HUES64 (cell line): ENCODE results near the gene HNRNPUL2.
"Not testable (repeated sequence)": the region's sequence is repeated elsewhere in the genome, so short reads cannot be mapped to it uniquely, and the experiment has no call there.

Experiments
- H3K27ac ChIP-seq: 2 replicates; pipeline ENCODE4 v1.7.0; 2013; ENCODE audit warnings: low read depth, low read length, inconsistent platforms
- H3K27me3 ChIP-seq: 2 replicates; pipeline ENCODE4 v1.6.1; 2013; ENCODE audit warnings: mild to moderate bottlenecking, low read length; ENCODE audit not compliant: insufficient read depth
- H3K36me3 ChIP-seq: 2 replicates; pipeline ENCODE4 v1.6.1; 2013; ENCODE audit warnings: mild to moderate bottlenecking, low read length; ENCODE audit not compliant: insufficient read depth
- H3K4me1 ChIP-seq: 2 replicates; pipeline ENCODE4 v1.6.1; 2013; ENCODE audit warnings: mild to moderate bottlenecking, low read length, moderate library complexity; ENCODE audit not compliant: insufficient read depth
- H3K4me3 ChIP-seq: 2 replicates; pipeline ENCODE4 v1.5.1; 2013; ENCODE audit warnings: mild to moderate bottlenecking, low read length, moderate library complexity
- H3K9ac ChIP-seq: 2 replicates; pipeline ENCODE4 v1.6.1; 2013; ENCODE audit warnings: mild to moderate bottlenecking, low read depth, low read length
- H3K9me3 ChIP-seq: 2 replicates; pipeline ENCODE4 v1.6.1; 2013; ENCODE audit warnings: low read depth, low read length; ENCODE audit not compliant: insufficient read depth
- WGBS: fragments of 150-250, 120-280 bp; methylation state at CpG from one replicate; pipeline ENCODE4 v1.1.7; 2013; ENCODE audit warnings: missing lambda C conversion rate; 5-methylcytosine and 5-hydroxymethylcytosine counted together

Gene HNRNPUL2

DNA sequence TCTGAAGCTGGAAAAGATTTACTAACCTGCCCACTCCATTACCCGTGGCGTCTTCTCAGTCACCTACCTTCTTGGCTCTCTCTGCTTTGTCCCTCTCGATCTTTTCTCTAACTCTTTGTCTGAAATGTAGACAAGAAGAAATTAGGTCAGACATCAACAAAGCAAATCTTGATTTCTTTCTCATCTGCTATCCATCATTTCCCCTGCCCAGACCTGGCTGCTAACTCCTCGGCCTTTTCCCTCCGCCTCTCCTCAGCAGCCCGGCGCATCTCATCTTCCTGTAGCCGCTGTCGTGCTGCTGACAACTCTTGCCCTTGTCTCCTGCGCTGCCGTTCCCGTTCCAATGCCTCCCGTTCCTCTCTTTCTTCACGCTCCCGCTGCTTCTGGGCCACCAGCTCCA, 49.5 kb downstream of the HNRNPUL2 start:
- Histone ChIP-seq H3K27ac (no peak overlapping the region), H3K9me3 (no peaks in the 10 kb centered on the region), H3K36me3 (peaks cover 43% of the 10 kb centered on the region), H3K4me1 (peaks cover 7% of the 10 kb centered on the region; the same call in 1 of the 2 replicates), H3K27me3 (no peaks in the 10 kb centered on the region), H3K9ac (peak overlapping the region; percentile 89; the same call in 1 of the 2 replicates), H3K4me3 (peak overlapping the region; percentile 96)
- WGBS, result 94% methylated on average over 15 of the region's 15 CpGs

DNA sequence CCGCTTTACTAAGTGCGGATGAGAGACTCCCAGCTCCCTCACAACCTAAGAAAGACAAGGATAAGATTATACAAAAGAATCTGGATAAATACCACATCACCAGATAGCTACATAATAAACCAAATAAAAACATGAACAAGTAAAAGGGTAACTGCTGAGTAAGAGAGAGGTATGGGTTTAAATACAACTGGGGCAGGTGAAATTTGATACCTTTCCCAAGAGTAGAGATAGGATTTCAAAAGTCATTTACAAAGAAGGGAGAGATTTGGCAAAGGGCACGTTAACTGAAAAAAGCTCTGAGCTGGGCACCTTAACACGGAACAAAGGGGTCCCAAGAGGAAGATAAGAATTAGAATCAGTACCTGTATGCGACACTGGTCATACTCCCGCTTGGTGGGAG, 50.1 kb downstream of the HNRNPUL2 start:
- H3K27ac ChIP-seq, result no peak overlapping the region
- H3K36me3 ChIP-seq, result peaks cover 44% of the 10 kb centered on the region
- peak overlapping the region; percentile 96 for H3K4me3 ChIP-seq
- no peaks in the 10 kb centered on the region for H3K27me3 ChIP-seq
- H3K9me3 ChIP-seq, result no peaks in the 10 kb centered on the region
- 93% methylated on average over 5 of the region's 6 CpGs for WGBS
- H3K4me1 ChIP-seq, result peaks cover 7% of the 10 kb centered on the region; the same call in 1 of the 2 replicates
- no peak overlapping the region for H3K9ac ChIP-seq

DNA sequence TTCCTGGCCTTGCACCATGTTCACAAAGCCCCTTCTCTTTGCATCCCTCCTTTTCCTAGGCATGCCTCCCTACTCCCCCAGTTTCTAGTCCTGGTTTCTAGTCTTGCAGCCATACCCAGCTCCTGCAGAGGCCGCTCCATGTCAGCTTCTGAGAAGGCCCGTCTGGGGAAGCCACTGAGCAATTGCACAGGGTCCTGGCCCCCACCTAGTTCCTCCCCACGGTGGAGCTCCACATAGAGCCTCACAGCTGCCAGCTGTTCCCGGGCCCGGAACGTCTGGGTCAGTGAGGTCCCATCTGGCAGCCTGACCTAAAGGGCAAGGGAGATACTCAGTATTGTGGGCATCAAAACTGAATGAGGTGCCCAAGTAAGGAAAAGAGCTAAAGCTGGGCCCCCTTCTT, 50.6 kb downstream of the HNRNPUL2 start:
- no peaks in the 10 kb centered on the region for H3K27me3 ChIP-seq
- no peaks in the 10 kb centered on the region for H3K9me3 ChIP-seq
- H3K27ac ChIP-seq, result no peak overlapping the region
- no peak overlapping the region for H3K4me3 ChIP-seq
- peaks cover 7% of the 10 kb centered on the region; the same call in 1 of the 2 replicates for H3K4me1 ChIP-seq
- no peak overlapping the region for H3K9ac ChIP-seq
- H3K36me3 ChIP-seq, result peaks cover 44% of the 10 kb centered on the region
- WGBS, result 85% methylated on average over 6 of the region's 6 CpGs

DNA sequence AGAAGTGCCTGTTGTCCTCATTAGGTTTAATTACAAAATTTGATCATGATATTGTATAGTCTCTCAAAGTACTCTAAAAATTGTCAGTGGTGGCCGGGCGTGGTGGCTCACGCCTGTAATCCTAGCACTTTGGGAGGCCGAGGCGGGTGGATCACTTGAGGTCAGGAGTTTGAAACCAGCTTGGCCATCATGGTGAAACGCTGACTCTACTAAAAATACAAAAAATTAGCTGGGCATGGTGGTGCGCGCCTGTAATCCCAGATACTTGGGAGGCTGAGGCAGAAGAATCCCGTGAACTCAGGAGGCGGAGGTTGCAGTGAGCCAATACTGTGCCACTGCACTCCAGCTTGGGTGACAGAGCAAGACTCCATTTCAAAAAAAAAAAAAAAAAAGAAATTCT, 51.8 kb downstream of the HNRNPUL2 start:
- not testable (repeated sequence) for H3K27me3 ChIP-seq, H3K4me1 ChIP-seq
- 97% methylated on average over 10 of the region's 10 CpGs for WGBS

DNA sequence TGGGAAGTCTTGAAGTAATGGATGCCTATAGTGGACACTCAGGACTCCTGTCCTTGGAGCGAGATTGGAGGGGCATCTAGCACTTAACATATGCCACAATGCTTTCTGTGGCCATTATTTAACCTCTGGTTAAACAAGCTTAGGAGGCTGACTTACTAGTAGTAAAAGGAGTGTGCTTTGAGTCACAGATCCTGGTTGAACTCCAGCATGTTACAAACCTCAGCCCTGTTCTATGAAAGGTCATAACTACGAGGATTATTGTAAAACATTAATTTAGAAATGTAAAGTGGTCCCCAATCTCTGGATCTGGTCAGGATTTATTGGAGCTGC, 54.1 kb downstream of the HNRNPUL2 start:
- H3K27ac ChIP-seq, result no peak overlapping the region
- WGBS, result 96% methylated on average over 2 of the region's 2 CpGs
- H3K9me3 ChIP-seq, result no peaks in the 10 kb centered on the region
- H3K4me1 ChIP-seq, result peaks cover 7% of the 10 kb centered on the region; the same call in 1 of the 2 replicates
- no peaks in the 10 kb centered on the region for H3K27me3 ChIP-seq
- peaks cover 44% of the 10 kb centered on the region for H3K36me3 ChIP-seq
- H3K4me3 ChIP-seq, result peak overlapping the region; percentile 77; the same call in 1 of the 2 replicates
- H3K9ac ChIP-seq, result no peak overlapping the region

More for the DNA sequence above, 51.8 kb downstream of the HNRNPUL2 start:
- H3K36me3 ChIP-seq, result peaks cover 44% of the 10 kb centered on the region
- H3K9me3 ChIP-seq, H3K4me3 ChIP-seq, H3K27ac ChIP-seq, H3K9ac ChIP-seq: not testable (repeated sequence)

DNA sequence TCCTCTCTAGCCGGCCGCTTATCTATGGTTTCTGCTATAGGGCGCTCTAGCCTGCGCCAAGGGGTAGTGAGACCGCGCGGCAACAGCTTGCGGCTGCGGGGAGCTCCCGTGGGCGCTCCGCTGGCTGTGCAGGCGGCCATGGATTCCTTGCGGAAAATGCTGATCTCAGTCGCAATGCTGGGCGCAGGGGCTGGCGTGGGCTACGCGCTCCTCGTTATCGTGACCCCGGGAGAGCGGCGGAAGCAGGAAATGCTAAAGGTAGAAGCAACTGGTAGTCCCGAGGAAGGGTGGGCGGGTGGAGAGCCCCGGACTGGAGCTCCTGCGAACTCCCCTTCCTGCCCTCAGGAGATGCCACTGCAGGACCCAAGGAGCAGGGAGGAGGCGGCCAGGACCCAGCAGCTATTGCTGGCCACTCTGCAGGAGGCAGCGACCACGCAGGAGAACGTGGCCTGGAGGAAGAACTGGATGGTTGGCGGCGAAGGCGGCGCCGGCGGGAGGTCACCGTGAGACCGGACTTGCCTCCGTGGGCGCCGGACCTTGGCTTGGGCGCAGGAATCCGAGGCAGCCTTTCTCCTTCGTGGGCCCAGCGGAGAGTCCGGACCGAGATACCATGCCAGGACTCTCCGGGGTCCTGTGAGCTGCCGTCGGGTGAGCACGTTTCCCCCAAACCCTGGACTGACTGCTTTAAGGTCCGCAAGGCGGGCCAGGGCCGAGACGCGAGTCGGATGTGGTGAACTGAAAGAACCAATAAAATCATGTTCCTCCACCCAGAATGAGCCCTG, 55.5 kb downstream of the HNRNPUL2 start, which contains the start of the genes LBHD1 and UQCC3:
Gene LBHD1 (minus strand): TSS at position 660 of the 782 bp plus-strand sequence. CDS start 2,236 bp downstream, outside the sequence.
Gene UQCC3 (plus strand): TSS at position 66 of the 782 bp plus-strand sequence. CDS start 73 bp downstream, at position 139.
- Histone ChIP-seq H3K36me3 (peaks cover 43% of the 10 kb centered on the region), H3K27ac (peak within 1 kb of the TSS; percentile 72), H3K9ac (peak within 1 kb of the TSS; percentile 88), H3K9me3 (no peaks in the 10 kb centered on the region), H3K4me3 (peak within 1 kb of the TSS; percentile 77), H3K4me1 (0 out of 2 replicates have a peak, but pooled peaks cover under 1% of the 10 kb centered on the region), H3K27me3 (no peaks in the 10 kb centered on the region)
- WGBS, result 1% methylated on average over 59 of the region's 59 CpGs

DNA sequence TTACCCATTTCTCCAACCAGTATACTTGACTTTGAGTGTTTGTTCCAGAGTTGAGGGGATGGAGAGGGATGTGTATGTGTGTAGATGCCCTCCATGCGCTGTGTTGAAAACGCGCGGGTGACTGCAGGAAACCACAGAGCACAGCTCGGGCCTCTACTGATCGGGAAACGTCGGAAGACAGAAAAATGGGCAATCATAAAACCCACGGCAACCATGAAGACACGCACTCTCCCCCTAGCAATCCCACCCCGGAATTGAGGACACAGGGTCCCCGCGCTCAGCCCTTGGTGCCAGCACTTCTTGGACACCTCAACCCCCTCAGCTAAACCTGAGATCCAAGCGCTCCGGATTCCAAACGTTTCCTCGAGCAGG, 56.0 kb downstream of the HNRNPUL2 start:
- Histone ChIP-seq H3K27ac (peak overlapping the region; percentile 72), H3K36me3 (peaks cover 43% of the 10 kb centered on the region), H3K9me3 (no peaks in the 10 kb centered on the region), H3K9ac (peak overlapping the region; percentile 88), H3K4me1 (peaks cover 6% of the 10 kb centered on the region; the same call in 1 of the 2 replicates), H3K4me3 (peak overlapping the region; percentile 77), H3K27me3 (no peaks in the 10 kb centered on the region)
- 3% methylated on average over 17 of the region's 17 CpGs for WGBS

DNA sequence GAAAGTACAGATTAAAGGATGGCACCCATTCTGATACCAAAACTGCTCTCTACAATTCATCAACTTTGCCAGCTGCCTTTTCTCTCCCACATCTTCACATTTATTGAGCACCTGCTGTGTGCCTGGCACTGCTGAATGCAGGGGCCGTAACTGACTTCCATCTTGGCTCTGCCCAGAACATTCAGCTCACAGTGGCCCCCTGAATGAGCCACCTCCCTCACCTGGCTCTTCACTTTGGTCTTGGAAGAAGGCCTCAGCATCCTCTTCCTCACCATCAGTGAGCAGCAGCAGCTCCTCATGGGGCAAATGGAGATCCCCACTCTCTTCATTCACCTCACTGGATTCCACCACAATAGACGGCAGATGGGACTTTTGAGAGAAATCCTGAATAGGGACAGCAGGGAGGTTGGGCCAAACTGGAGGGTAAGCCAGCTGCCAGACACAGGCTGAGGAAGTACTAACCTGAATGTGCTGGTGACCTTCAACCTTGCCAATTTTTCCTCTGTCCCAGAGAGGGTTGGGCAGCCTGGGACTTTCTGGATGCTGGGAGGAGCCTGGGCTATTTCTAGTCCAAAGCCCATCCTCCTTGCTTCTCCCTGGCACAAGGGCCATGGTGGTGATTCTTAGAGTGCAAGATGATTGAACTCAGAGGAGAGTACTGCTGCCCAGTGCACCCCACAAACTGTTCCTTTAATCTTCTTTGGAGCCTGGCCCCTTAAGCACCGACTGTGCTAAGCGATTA, 57.7 kb downstream of the HNRNPUL2 start:
- no peak overlapping the region for H3K4me3 ChIP-seq
- H3K9me3 ChIP-seq, result no peaks in the 10 kb centered on the region
- peak overlapping the region; percentile 58; the same call in 1 of the 2 replicates for H3K27ac ChIP-seq
- no peaks in the 10 kb centered on the region for H3K27me3 ChIP-seq
- H3K9ac ChIP-seq, result no peak overlapping the region
- H3K4me1 ChIP-seq, result peaks cover 9% of the 10 kb centered on the region; the same call in 1 of the 2 replicates
- H3K36me3 ChIP-seq, result peaks cover 39% of the 10 kb centered on the region
- 82% methylated on average over 4 of the region's 4 CpGs for WGBS

DNA sequence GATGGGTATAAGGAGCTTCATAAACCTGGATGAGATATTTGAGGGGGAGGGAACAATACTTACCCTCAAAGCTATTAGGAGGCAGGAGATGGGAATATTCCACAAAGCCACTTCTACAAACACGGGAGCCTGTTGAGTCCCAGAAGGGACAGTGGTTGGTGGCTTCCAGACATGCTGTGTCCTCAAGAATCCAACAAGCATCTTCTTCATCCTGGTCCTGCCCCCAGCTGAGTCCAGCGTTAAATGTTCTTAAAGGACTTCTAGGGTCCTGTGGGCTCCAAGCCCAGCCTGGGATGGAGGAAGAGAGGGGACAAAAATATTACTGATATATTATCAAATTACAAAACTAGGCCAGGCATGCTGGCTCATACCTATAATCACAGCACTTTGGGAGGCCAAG, 59.8 kb downstream of the HNRNPUL2 start:
- peak overlapping the region; percentile 100; the same call in 1 of the 2 replicates for H3K9ac ChIP-seq
- peaks cover 9% of the 10 kb centered on the region; the same call in 1 of the 2 replicates for H3K4me1 ChIP-seq
- 74% methylated on average over 2 of the region's 2 CpGs for WGBS
- H3K9me3 ChIP-seq, result no peaks in the 10 kb centered on the region
- H3K4me3 ChIP-seq, result peak overlapping the region; percentile 99
- H3K27me3 ChIP-seq, result no peaks in the 10 kb centered on the region
- peaks cover 31% of the 10 kb centered on the region for H3K36me3 ChIP-seq
- H3K27ac ChIP-seq, result peak overlapping the region; percentile 98; the same call in 1 of the 2 replicates

DNA sequence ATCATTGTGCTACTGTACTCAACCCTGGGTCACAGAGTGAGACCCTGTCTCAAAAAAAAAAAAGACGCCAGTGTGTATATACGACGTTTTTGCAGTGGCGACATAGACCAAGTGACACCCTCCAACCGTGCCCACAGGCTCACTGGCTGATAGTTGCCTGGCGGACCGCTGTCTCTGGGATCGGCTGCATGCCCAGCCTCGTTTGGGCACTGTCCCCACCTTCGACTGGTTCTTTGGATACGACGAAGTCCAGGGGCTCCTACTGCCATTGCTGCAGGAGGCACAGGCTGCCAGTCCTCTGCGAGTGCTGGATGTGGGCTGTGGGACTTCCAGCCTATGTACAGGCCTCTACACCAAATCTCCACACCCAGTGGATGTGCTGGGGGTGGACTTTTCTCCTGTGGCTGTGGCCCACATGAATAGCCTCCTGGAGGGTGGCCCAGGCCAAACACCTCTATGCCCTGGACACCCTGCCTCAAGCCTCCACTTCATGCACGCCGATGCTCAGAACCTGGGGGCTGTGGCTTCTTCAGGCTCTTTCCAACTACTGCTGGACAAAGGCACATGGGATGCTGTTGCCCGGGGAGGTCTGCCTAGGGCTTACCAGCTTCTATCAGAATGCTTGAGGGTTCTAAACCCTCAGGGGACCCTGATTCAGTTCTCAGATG, 60.9 kb downstream of the HNRNPUL2 start:
- Histone ChIP-seq H3K27me3 (no peaks in the 10 kb centered on the region), H3K4me3 (peak overlapping the region; percentile 99), H3K9me3 (no peaks in the 10 kb centered on the region), H3K27ac (peak overlapping the region; percentile 98), H3K9ac (peak overlapping the region; percentile 100), H3K4me1 (peaks cover 9% of the 10 kb centered on the region; the same call in 1 of the 2 replicates), H3K36me3 (peaks cover 41% of the 10 kb centered on the region)
- 58% methylated on average over 16 of the region's 16 CpGs for WGBS
